ENCODE measurements around the gene TYW3.

The TYW3 gene

GRCh38 chr1:74732960-74733603, at the start of gene TYW3, which contains the start of gene CRYZ:
Gene TYW3 (plus strand): TSS chr1:74733152. CDS start chr1:74733245, 93 bp downstream.
Gene CRYZ (minus strand): TSS chr1:74733050. CDS start chr1:74724821, 8,229 bp downstream.
- peak; percentile 92 for DNase-seq (ENCODE audit: low read depth, low spot score)

- no peak for DNase-seq (ENCODE audit: low read depth, low spot score)
Measured at GRCh38 chr1:74683656-74684055, 49.3 kb upstream of the TYW3 start.

- DNase-seq (ENCODE audit: low read depth, low spot score) = no peak
Measured at GRCh38 chr1:74684301-74684700, 48.7 kb upstream of the TYW3 start.

- DNase-seq (ENCODE audit: low read depth, low spot score) = no peak
Measured at GRCh38 chr1:74686928-74687327, 46.0 kb upstream of the TYW3 start.

GRCh38 chr1:74689621-74690363, 43.2 kb upstream of the TYW3 start:
- DNase-seq (ENCODE audit: low read depth, low spot score) = peak; percentile 29

- DNase-seq (ENCODE audit: low read depth, low spot score) = no peak
Measured at GRCh38 chr1:74690364-74690696, 42.6 kb upstream of the TYW3 start.

GRCh38 chr1:74690909-74691308, 42.0 kb upstream of the TYW3 start:
- DNase-seq (ENCODE audit: low read depth, low spot score) = no peak

- no peak for DNase-seq (ENCODE audit: low read depth, low spot score)
Measured at GRCh38 chr1:74693473-74693872, 39.5 kb upstream of the TYW3 start.

GRCh38 chr1:74697832-74698231, 35.1 kb upstream of the TYW3 start:
- no peak for DNase-seq (ENCODE audit: low read depth, low spot score)

- DNase-seq (ENCODE audit: low read depth, low spot score) = no peak
Measured at GRCh38 chr1:74699331-74699730, 33.6 kb upstream of the TYW3 start.

- no peak for DNase-seq (ENCODE audit: low read depth, low spot score)
Measured at GRCh38 chr1:74703386-74704182, 29.4 kb upstream of the TYW3 start.

GRCh38 chr1:74712881-74713280, 20.1 kb upstream of the TYW3 start:
- no peak for DNase-seq (ENCODE audit: low read depth, low spot score)

- DNase-seq (ENCODE audit: low read depth, low spot score) = no peak
Measured at GRCh38 chr1:74713849-74714248, 19.1 kb upstream of the TYW3 start.

- no peak for DNase-seq (ENCODE audit: low read depth, low spot score)
Measured at GRCh38 chr1:74714429-74715235, 18.3 kb upstream of the TYW3 start.

- no peak for DNase-seq (ENCODE audit: low read depth, low spot score)
Measured at GRCh38 chr1:74715236-74715502, 17.8 kb upstream of the TYW3 start.

GRCh38 chr1:74715806-74716205, 17.1 kb upstream of the TYW3 start:
- DNase-seq (ENCODE audit: low read depth, low spot score) = no peak

- no peak for DNase-seq (ENCODE audit: low read depth, low spot score)
Measured at GRCh38 chr1:74716822-74717221, 16.1 kb upstream of the TYW3 start.

- DNase-seq (ENCODE audit: low read depth, low spot score) = no peak
Measured at GRCh38 chr1:74717626-74718025, 15.3 kb upstream of the TYW3 start.

- DNase-seq (ENCODE audit: low read depth, low spot score) = no peak
Measured at GRCh38 chr1:74726063-74726462, 6.9 kb upstream of the TYW3 start.

GRCh38 chr1:74728736-74729135, 4.2 kb upstream of the TYW3 start:
- no peak for DNase-seq (ENCODE audit: low read depth, low spot score)

- DNase-seq (ENCODE audit: low read depth, low spot score) = no peak
Measured at GRCh38 chr1:74729741-74730478, 3.0 kb upstream of the TYW3 start.
